ENCODE measurements around the gene HOXA6.

HOXA6 gene

DNA sequence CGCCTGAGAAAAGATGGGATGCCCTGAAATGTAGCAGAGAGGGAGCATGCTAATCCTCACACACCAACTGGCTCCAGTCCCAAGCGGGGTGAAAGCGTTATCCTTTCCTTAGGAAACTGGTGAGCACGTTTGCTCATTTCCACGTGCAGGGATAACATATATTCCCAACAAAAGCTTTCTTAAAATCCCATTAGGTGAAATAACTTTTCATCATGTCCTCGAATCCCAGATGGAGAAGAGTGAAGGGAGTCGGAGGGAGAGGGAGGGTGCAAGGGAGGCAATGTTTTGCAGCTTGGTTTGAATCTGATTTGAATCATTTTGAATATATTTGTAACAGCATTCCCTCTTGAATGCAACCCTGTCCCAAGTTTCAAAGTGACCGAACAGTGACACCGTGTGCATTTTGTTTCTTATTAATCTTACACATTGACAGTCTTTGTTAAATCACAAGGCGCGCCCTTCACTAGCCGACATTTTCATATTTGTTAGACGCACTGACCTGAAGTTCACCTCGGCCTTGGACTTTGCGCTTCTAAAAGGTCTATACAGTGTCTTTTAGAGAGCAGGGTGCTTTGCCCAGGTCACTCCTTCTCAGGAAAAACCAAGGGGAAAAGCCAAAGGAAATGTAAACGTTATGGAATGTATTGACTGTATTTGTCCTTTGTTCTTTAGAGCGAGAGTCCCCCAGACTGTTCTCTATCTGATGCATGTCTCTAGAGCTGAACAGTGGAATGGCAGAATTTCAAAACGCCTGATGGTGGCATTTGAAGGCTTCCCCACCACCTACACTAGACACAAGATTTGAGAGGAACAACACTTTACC is 14.0 kb downstream of the HOXA6 start:
- H2AFZ ChIP-seq (ENCODE audit: low read depth, low read length), result no peak overlapping the region
- no peak overlapping the region for H3K4me3 ChIP-seq (ENCODE audit: low read length)
- peaks cover 4% of the 10 kb centered on the region for H3K9me3 ChIP-seq (ENCODE audit: low read length)
- H3K36me3 ChIP-seq (ENCODE audit: insufficient read depth, low read length), result no peaks in the 10 kb centered on the region
- no peaks in the 10 kb centered on the region for H3K4me1 ChIP-seq (ENCODE audit: insufficient read depth, low read length)
- peaks cover 95% of the 10 kb centered on the region for H3K27me3 ChIP-seq (ENCODE audit: insufficient read depth, low read length)

DNA sequence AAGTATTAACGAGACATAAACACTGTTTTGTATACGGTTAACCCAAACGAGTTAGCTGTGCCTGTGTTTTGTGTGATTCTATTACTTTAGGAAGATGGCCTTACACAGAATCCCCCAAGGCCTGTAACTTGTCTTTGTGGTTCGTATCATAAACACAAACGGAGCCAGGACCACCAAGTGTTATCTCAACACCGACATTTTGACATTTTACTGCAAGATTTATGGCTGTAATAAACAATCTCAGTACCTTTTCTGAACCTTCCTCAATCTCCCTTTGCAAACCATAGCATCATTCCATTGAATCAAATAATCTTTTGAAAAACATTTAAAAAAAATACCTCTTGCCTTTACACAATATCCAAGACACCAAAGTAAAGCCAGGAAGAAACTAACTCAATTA is 14.6 kb downstream of the HOXA6 start:
- Histone ChIP-seq H2AFZ (ENCODE audit: low read depth, low read length) (no peak overlapping the region), H3K27me3 (ENCODE audit: insufficient read depth, low read length) (peaks cover 95% of the 10 kb centered on the region), H3K4me3 (ENCODE audit: low read length) (no peak overlapping the region), H3K36me3 (ENCODE audit: insufficient read depth, low read length) (no peaks in the 10 kb centered on the region), H3K9me3 (ENCODE audit: low read length) (peaks cover 4% of the 10 kb centered on the region), H3K4me1 (ENCODE audit: insufficient read depth, low read length) (no peaks in the 10 kb centered on the region)

DNA sequence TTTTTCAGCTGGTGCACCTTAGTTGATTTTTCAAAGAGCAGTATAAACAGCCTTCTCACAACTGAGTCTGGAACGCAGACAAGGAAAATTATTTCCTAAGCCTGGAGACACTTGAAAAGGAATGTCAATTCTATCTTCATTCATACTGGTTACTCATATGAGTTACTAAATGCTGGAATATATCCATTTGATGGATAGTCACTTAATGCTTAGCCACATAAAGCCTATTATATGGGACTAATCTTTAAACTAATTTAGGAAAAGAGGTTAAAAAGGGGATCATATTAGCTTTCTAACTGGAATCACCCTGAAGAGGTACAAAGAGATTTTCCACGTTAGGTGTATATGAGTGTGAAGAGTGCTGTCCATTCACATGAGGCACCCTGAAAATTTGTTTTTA is 15.4 kb downstream of the HOXA6 start:
- H3K27me3 ChIP-seq (ENCODE audit: insufficient read depth, low read length), result peaks cover 95% of the 10 kb centered on the region
- no peaks in the 10 kb centered on the region for H3K36me3 ChIP-seq (ENCODE audit: insufficient read depth, low read length)
- no peaks in the 10 kb centered on the region for H3K4me1 ChIP-seq (ENCODE audit: insufficient read depth, low read length)
- H3K4me3 ChIP-seq (ENCODE audit: low read length), result no peak overlapping the region
- no peak overlapping the region for H2AFZ ChIP-seq (ENCODE audit: low read depth, low read length)
- H3K9me3 ChIP-seq (ENCODE audit: low read length), result peaks cover 4% of the 10 kb centered on the region

DNA sequence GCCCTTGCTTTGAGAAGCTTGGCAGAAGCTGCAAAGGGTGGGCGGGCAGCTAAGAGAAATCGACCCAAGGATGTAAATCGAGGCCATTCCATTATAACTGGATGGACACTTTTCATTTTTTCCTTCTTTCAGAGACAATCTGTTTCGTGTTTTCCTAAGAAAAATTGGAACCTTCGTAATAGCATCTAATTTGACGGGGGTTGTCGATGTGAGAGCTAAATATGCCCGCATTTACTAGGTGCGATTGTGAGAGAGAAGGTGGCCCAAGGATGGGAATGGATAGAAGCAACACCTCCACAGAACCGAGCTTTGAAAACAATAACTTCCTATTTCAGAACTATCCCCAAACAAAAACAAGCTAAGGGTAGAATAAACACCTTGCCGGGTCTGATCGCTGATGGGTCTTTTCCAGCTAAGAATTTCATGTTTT is 16.2 kb downstream of the HOXA6 start:
- Histone ChIP-seq H3K4me3 (ENCODE audit: low read length) (peak overlapping the region; percentile 51), H3K9me3 (ENCODE audit: low read length) (peaks cover 4% of the 10 kb centered on the region), H3K4me1 (ENCODE audit: insufficient read depth, low read length) (no peaks in the 10 kb centered on the region), H2AFZ (ENCODE audit: low read depth, low read length) (peak overlapping the region; percentile 42), H3K36me3 (ENCODE audit: insufficient read depth, low read length) (no peaks in the 10 kb centered on the region), H3K27me3 (ENCODE audit: insufficient read depth, low read length) (peaks cover 95% of the 10 kb centered on the region)

DNA sequence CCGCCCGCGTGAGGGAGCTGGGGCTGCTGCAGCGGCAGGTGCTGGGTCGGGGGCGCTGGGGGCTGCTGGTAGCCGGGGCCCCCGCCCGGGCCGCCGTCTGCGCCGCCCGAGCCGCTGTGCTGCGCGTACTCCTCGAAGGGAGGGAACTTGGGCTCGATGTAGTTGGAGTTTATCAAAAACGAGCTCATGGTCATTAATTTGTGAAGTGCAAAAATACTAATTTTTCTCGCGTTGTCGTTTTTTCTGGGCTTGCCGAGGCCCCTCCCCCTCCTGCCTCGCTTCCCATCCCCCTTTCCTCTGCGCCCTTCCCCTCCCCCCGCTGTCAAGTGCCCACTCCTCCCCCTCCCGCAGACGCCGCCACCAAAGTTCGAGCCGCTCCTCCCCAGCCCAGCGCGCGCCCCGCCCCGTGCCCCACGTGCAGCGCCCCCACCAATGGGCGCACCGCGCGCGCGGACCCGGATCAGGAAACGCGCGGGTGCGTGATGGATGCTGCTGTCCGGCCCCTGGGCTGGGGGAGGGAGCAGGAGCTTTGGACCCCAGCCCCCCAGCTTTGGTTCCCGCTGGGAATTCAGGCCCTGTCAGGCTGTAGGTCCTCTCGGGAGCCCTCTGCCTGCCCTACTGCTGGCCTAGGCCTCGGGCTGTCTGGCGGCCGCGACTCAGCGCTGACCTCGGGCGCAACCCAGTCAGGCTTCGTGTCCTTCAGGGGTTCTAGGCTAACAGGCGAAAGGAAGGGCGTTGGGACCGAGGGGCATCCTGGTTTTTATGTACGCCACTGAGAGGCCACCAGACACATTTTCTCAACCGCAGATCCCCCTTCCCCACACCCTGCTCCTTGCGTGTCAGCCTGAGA is 16.8 kb downstream of the HOXA6 start, which contains the start of gene HOXA4:
Gene HOXA4, minus strand, starts transcription at position 218 of the 850 bp plus-strand sequence. Its CDS starts 24 bp downstream, at position 194.
- Histone ChIP-seq H3K4me3 (ENCODE audit: low read length) (peak within 1 kb of the TSS; percentile 51), H3K27me3 (ENCODE audit: insufficient read depth, low read length) (peaks cover 95% of the 10 kb centered on the region), H3K36me3 (ENCODE audit: insufficient read depth, low read length) (no peaks in the 10 kb centered on the region), H3K9me3 (ENCODE audit: low read length) (peaks cover 4% of the 10 kb centered on the region), H3K4me1 (ENCODE audit: insufficient read depth, low read length) (no peaks in the 10 kb centered on the region), H2AFZ (ENCODE audit: low read depth, low read length) (peak within 1 kb of the TSS; percentile 42)

DNA sequence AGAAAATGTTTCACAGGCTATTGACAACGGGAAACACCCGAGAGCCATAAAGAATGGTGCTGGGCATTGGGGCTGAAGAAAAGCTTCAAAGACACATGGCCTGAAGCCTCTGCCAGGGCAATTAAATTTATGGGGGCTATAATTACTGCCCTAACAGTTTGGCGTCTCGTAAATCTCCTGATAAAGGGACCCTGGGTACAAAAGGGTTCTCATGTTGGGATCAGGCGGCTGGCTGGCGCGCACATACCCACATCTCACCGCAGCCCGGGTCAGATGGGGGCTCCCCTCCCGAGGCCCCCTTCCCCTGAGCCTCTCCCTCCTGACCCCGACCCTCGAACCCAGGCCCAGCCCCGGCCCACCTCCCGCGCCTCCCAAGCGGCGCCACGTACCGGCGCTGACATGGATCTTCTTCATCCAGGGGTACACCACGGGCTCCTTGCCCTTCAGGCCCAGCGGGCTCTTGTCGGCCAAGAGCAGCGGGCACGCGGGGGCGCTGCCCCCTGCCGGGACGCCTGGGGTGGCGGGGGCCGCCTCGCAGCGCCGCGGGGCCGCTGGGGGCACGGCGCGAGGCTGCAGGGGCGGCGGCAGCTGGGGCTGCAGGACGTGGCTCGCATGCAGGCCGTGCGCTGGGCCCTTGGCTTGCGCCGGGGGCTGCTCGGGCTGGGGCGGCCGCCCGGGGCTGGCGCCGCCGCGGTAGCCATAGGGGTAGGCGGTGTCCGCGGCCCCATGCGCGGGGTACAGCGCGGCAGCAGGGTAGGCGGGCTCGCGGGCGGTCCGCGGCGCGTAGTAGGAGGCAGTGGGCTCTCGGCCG is 17.6 kb downstream of the HOXA6 start:
- Histone ChIP-seq H3K9me3 (ENCODE audit: low read length) (peaks cover 4% of the 10 kb centered on the region), H3K36me3 (ENCODE audit: insufficient read depth, low read length) (no peaks in the 10 kb centered on the region), H2AFZ (ENCODE audit: low read depth, low read length) (peak overlapping the region; percentile 42), H3K27me3 (ENCODE audit: insufficient read depth, low read length) (peaks cover 95% of the 10 kb centered on the region), H3K4me1 (ENCODE audit: insufficient read depth, low read length) (no peaks in the 10 kb centered on the region), H3K4me3 (ENCODE audit: low read length) (no peak overlapping the region)

DNA sequence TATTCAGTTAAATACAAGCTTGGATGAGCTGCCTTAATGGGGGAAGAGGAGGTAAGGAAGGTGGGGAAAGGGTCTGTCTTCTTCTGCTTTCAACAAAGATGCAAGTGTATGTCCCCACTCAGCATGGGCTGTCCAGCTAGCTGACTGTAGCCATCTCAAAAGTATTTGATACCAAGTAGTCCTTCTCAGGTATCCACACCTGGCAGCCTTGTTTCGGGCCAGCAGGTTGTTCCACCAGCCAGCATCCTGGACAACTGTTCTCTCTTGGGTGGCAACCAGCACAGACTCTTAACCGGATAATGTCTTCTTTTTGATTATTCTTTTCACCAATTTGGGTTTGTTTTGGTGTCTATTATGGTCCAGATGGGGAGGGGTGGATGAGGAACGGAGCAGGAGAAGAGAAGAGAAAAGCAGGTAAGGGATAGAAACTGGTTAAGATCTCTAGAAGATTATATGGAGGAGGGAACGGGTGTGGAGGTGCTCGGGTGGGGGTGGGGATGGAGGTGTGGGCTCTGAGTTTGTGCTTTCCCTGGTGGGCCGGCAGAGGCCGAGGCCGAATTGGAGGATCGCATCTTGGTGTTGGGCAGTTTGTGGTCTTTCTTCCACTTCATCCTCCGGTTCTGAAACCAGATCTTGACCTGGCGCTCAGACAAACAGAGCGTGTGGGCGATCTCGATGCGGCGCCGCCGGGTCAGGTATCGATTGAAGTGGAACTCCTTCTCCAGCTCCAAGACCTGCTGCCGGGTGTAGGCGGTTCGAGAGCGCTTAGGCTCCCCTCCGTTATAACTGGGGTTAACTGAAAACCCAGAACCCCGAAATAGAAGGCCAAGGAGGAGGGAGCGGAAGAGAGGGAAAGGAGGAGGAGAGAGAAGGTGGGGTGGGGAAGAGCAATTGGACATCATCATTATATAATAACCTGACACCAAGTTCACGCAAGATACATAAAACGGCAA is 18.5 kb downstream of the HOXA6 start:
- Histone ChIP-seq H3K4me3 (ENCODE audit: low read length) (no peak overlapping the region), H3K36me3 (ENCODE audit: insufficient read depth, low read length) (no peaks in the 10 kb centered on the region), H3K9me3 (ENCODE audit: low read length) (peaks cover 4% of the 10 kb centered on the region), H3K4me1 (ENCODE audit: insufficient read depth, low read length) (no peaks in the 10 kb centered on the region), H2AFZ (ENCODE audit: low read depth, low read length) (no peak overlapping the region), H3K27me3 (ENCODE audit: insufficient read depth, low read length) (peaks cover 95% of the 10 kb centered on the region)

DNA sequence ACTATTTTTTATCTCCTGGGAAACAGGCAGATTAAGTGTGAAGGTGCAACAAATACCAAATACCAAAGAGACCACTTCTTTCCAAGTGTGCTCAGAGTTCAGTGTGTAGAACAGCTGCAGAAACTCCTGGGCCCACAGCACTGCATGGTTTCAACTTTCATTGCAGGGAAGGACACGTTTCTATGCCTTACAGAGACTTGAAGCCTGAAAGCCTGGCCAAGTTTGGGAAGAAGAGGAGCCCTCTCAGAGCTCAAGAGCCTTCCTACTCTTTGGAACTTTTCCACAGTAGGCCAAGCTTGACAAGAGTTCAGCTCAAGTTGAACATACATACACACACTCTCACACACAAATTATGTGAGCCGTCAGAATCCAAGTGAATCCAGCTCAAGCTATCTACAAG is 19.5 kb downstream of the HOXA6 start:
- peaks cover 95% of the 10 kb centered on the region for H3K27me3 ChIP-seq (ENCODE audit: insufficient read depth, low read length)
- H2AFZ ChIP-seq (ENCODE audit: low read depth, low read length), result no peak overlapping the region
- peaks cover 4% of the 10 kb centered on the region for H3K9me3 ChIP-seq (ENCODE audit: low read length)
- no peaks in the 10 kb centered on the region for H3K36me3 ChIP-seq (ENCODE audit: insufficient read depth, low read length)
- H3K4me1 ChIP-seq (ENCODE audit: insufficient read depth, low read length), result no peaks in the 10 kb centered on the region
- no peak overlapping the region for H3K4me3 ChIP-seq (ENCODE audit: low read length)

DNA sequence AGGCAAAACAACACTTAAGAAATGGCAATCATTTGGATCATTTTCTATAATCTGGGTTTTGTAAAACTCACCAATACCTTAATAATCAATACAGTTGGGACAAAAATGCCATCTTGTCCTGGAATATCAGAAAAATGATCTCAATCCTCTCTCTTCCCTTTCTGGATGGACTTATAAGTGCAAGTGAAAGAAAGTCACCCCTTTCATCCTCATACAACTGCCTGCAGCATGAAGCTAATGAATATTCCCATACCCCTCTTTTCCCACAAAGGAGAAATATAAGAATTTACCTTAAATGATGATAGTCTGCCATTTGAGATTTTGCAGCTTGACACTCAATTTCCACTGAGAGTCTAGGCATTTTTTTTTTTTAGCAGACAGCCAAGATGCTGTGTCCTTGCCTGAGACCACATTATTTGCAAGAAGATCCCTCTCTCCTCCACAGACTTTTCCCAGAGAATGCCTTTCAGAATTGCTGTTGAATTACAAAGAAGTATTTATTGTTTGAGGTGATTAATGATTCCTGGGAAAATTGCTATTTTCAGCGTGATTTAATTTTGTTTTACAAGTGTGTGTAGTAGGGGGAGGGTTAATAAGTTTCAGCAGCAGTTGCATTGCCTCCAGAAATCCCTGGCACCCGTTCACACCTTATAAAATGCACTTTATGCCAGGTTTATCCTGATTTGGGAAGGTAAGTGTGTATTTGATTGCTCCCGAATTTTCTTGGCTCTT is 20.8 kb downstream of the HOXA6 start:
- Histone ChIP-seq H3K4me3 (ENCODE audit: low read length) (no peak overlapping the region), H3K4me1 (ENCODE audit: insufficient read depth, low read length) (no peaks in the 10 kb centered on the region), H3K9me3 (ENCODE audit: low read length) (peaks cover 4% of the 10 kb centered on the region), H2AFZ (ENCODE audit: low read depth, low read length) (no peak overlapping the region), H3K27me3 (ENCODE audit: insufficient read depth, low read length) (peaks cover 96% of the 10 kb centered on the region), H3K36me3 (ENCODE audit: insufficient read depth, low read length) (no peaks in the 10 kb centered on the region)

DNA sequence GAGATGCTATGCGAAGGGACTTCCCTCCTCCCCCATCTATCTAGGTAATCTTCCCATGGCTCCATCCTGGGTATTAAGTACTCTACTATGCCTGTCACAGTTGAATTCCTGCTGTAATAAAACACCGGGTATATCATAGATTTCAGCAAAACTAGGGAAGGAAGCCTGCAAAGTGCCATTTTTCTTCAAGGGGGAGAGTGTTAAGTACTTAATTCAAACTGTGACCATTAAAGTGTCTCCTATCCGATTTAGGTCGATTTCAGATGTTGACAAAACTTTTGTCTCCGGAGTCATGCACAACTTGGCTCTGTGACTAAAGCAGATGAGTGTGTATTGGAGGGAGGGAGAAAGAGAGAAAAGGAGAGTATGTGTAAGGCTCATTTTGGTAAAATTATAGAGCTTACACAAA is 21.6 kb downstream of the HOXA6 start:
- no peak overlapping the region for H2AFZ ChIP-seq (ENCODE audit: low read depth, low read length)
- H3K27me3 ChIP-seq (ENCODE audit: insufficient read depth, low read length), result peaks cover 96% of the 10 kb centered on the region
- no peaks in the 10 kb centered on the region for H3K36me3 ChIP-seq (ENCODE audit: insufficient read depth, low read length)
- no peaks in the 10 kb centered on the region for H3K4me1 ChIP-seq (ENCODE audit: insufficient read depth, low read length)
- no peak overlapping the region for H3K4me3 ChIP-seq (ENCODE audit: low read length)
- peaks cover 4% of the 10 kb centered on the region for H3K9me3 ChIP-seq (ENCODE audit: low read length)

DNA sequence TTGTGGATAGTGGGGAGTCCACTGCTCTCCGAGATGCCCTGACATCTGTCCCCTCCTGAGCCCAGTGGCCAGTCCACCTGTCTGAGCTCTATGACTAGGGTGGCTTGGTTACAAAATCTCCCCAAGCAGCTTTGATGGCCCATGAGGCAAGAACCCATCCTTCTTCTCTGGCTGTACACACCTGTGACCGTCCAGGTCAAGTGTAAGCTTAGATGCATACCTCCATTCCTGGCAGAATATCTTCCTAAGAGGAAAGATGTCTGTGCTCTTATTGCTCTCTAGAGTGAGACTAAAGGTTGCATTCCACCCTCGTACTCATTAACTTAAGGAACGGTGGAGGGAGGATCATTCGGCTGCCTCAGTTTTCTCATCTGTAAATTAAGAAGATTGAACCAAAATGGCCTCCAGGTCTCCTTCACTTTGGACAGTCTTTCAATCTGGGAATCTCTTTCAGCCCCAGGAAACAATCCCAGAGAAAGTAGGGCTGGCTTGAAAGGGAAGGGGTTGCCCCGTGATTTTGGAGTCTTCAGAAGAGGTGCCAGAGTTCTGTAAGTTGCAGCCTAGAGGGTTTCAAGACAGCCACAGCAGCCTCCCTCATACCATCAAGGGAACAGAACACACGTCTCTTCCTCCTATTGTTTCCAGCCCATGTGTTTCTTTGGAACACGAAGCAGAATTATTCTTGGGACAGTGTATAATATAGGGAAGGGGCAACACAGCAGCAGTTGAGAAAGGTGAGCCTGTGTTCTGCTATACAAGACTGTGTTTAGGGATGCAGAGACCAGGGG is 22.5 kb downstream of the HOXA6 start:
- no peak overlapping the region for H2AFZ ChIP-seq (ENCODE audit: low read depth, low read length)
- peaks cover 99% of the 10 kb centered on the region for H3K27me3 ChIP-seq (ENCODE audit: insufficient read depth, low read length)
- H3K36me3 ChIP-seq (ENCODE audit: insufficient read depth, low read length), result no peaks in the 10 kb centered on the region
- H3K4me1 ChIP-seq (ENCODE audit: insufficient read depth, low read length), result no peaks in the 10 kb centered on the region
- peaks cover 4% of the 10 kb centered on the region for H3K9me3 ChIP-seq (ENCODE audit: low read length)
- no peak overlapping the region for H3K4me3 ChIP-seq (ENCODE audit: low read length)

Measured in neuron (in vitro differentiated cells).